GM19023 (cell line): Measurements from ENCODE around the gene HSPA12A.

Experiments used
- ATAC-seq: cut with Tn5 transposase; IDR thresholded peaks from one replicate; pipeline ENCODE4 v1.9.1; 2021; ENCODE audit warnings: mild to moderate bottlenecking, moderate library complexity; ENCODE audit not compliant: unreplicated experiment

HSPA12A gene

DNA sequence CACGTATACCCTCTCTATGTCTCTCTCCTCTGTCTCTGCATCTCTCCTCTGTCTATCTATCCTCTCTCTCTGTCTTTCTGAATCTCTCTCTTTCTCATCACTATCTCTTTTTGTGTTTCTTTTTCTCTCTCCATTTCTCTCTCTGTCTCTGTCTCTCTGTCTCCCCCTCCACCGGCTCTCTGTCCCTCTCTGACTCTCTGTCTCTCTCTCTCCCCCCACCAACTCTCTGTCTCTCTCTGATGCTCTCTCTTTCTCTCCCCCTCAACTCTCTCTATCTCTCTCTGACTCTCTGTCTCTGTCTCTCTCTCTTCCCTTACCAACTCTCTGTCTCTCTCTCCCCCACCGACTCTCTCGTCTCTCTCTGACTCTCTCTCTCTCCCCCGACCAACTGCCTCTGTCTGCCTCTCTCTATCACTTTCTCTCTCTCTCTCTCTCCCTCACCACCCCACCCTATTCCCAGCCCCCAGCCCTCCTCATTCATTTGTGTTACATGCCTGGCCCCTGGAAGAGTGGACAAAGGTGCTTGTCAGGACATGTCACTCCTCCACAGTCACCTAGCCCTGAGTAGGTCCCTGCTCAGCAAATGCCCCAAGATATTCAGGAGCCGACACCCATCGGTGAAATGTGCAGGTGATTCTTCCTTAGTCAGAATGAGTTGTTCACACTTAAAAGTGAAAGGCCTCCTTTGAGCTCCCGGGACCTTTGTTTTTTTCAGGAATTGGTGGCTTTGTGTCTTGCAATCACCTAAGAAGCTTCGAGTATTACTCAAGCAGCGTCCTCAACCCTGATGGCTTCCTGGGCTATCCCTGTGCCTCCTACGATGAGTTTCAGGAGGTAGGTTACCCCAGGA, 108.0 kb downstream of the HSPA12A start:
- ATAC-seq, result no peak

DNA sequence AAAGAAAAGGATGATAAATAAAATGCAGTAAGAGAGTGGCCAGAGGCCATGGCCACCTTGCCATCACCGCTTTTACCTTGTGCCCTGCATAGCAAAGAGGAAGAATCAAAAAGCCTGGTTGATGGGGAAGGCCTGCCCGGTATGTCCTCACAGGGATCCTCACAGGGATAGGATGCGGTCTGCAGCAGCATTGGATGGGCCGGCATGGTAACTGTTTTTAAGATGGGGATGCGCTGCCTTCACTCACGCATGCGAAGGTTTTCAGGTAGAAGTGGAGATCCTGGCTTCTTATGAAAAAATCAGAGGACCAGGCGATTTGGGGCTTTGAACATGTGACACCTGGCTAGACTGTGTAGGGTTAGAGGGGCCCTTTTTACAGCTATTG, 109.2 kb downstream of the HSPA12A start:
- ATAC-seq, result no peak

DNA sequence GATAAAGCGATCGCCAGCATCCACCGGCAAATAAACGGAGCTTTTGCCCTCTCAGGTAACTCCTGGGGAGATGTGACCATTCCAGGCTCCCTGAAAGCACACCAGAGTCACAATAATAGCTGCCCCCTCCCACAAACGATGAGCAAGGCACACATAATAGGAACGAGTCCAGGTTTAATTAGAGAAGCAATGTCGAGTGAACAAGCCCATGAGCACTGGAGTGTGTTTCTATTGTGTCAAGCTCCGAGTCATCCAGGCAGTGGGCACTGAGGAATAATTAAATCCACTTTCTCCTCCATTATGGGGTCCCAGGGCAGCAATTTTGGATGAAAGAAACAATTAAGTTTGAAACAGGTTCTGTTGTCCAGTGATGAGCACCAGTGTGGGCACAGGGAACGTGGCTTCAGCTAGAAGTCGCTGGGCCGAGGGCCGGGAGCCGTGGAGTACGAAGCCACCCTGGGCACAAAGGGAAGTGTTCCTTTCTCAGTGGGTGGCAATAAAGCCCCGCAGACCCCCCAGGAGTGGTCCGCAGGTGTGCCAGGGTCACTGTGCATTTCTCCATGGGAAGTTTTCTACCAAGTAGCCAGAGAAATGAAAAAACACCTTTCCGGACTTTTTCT, 109.7 kb downstream of the HSPA12A start:
- no peak for ATAC-seq

DNA sequence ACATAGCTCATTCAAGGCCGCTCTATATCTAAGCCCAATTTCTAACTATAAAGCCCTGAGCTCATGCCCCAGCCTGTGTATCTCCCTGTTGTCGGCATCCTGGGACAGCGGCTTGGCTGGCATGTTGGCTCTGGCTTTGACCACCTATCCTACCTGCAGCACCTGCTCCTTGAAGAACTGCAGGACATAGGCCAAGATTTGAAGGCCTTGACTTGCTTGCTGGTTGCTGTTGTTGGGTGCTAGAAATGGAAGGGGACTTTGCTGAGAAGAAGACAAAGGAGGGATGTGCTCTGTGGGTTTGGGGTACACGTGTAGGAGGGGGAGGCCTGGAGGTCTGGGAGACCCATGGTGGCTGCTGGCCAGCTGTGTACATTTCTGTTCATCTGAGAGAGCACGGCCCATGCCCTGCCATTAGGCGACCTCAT, 110.5 kb downstream of the HSPA12A start:
- ATAC-seq, result no peak

DNA sequence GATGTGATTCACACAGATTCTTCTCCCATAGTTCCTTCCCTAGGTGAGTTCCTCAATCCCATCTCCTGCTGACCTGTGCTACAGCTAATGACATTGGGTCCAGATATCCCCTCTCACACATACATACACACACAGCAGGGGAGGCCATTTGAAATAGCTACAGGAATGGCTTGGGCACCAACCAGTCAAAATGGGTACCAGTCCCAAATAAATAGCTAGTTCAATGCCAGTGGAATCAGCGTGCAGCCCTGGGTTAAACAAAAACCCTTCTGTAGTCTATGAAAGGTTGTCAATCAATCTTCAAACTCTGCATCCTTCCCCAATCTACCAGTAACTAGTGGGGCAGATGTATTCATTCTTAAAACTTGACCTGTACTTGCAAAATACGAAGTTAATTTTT, 112.3 kb downstream of the HSPA12A start:
- no peak for ATAC-seq

DNA sequence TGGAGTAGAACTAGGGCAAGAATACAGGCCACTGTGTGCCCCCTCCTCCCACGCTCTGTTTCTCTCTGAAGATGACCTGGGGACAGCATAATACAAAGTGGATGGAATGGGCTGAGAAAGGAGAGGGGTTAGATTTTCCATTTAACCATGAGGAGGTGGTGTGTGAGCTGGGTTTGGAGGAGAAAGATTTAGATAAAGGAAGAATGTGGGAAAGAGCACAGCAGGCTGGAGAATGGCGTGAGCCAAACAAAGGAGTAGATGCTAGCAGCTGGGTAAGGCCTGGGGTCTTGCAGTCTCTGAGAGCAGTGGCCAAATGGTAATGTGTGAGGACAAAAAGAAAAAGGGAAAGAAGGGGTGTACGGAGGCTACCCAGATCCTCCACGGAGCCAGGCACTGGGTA, 113.0 kb downstream of the HSPA12A start:
- ATAC-seq, result no peak

DNA sequence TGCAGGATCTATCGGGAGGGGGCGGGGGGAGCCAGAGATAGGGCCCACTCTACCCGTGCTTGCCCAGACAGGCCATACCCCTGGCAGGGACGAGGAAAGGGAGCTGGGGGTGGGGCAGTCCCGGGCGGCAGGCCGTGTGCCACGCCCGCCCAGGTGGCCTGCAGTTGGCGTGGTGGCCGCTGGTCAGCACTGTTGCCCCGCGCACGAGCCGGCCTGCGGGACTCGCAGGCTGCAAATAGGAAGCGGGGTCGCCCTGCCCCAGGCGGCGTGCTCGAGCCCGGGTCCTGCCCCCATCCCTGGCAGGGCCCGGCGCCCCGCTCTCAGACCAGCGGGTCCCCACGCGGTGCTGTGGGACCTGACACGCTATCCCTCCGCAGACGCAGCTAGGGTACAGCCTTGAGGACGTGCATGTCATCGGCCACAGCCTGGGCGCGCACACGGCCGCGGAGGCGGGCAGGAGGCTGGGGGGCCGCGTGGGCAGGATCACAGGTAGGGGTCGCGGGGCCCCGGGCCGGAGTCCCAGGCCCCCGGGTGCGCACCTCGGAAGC, 114.9 kb downstream of the HSPA12A start:
- no peak for ATAC-seq

DNA sequence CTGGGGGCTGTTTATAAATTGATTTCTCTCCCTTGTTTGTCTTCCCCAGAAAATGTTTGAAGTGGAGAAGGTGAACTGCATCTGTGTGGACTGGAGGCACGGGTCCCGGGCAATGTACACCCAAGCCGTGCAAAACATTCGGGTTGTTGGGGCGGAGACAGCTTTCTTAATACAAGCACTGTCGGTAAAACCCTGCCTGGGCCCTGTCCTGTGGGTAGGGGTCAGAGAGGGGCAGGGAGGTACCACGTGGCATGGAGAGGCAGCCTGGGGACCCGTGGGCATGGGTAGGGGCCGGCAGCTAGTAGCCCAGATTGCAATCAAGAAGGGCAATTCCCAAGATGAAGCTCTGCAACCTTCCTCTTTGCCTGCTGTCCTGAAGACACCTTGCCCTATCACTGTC, 115.6 kb downstream of the HSPA12A start:
- no peak for ATAC-seq

DNA sequence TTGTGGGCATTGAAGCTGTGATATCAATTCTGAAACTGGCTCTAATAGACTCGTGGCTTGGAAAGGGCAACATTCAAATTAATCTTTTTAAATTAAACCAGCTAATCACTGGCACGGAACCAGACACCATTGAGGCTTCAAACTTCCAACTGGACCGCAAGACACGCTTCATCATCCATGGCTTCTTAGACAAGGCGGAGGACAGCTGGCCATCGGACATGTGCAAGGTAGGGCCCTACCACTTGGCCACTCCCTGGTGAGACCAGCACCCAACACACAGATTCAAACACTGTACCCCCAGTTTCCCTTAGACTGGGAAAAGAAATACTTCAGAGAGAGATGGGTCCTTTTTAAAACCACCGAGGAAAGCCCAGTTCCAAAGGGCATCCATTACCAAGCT, 116.5 kb downstream of the HSPA12A start:
- no peak for ATAC-seq

DNA sequence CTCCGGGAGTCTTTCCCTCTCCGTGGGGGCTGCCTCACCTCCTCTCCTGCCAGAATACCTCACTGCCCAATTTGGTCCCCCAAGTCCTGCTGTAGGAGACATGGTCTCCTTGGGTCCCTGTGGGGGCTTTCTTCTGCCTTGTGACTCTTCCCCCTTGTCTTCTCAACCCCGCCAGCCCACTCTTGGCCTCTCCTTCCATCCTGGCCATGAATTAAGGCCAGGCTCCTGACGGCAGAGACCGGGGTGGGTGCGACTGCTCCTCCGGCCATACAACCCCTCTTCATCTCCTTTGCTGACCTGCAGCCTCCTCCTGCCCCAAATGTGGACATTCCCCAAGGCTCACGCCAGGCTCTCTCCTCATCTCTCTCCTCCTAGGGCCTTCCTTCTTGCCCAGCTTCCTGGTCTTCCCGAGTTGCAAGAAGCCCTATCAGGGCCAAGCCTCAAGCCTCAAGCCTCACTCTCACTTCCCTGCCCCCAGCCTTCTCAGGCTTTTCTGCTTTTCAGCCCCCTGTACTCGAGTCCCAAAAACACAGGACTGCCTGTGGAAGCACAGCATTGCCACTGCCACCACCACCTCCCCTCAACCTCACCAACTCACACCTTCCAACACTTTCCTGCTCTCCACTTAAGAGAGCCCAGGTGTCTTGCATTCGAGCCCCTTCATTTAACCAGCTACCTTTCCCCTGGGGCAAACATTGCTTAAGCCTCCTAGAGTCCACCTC, 120.3 kb downstream of the HSPA12A start:
- no peak for ATAC-seq

DNA sequence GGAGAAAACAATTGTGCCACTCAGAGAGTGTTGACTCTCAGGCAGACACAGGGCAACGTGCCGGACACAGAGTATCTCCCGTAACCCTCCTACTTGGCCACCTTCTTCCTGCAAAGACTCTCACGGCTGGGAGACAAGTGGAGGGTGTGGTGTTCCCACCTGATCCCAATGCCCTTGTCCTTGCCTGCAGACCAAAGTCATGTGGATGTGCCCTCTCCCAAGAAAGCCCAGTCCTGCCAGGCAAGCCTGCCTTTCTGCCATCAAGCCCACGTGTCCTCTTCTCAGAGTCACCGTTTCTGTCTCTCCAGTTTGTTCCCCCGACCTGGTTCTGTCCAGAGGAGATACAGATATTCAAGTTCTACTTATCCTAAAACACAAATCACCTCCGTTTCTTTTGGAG, 120.9 kb downstream of the HSPA12A start:
- ATAC-seq, result no peak
